Kidney epithelial cell (primary cell): ENCODE measurements around the gene EPB41L2. TPM values are rescaled to one million over a fixed set of nuclear protein-coding genes. Genes with fewer than 3 reads are reported as not detected.
"Not testable (repeated sequence)": the region's sequence is repeated elsewhere in the genome, so short reads cannot be mapped to it uniquely, and the experiment has no call there.

Experiments used
- DNase-seq: peaks from one replicate; pipeline ENCODE4 v3.0.0-alpha.2; 2010; ENCODE audit warnings: low read depth
- H3K27me3 ChIP-seq: 2 replicates; pipeline ENCODE4 v1.6.0; 2011; ENCODE audit warnings: low read length; ENCODE audit not compliant: control insufficient read depth, insufficient read depth
- H3K36me3 ChIP-seq: 2 replicates; pipeline ENCODE4 v1.5.1; 2011; ENCODE audit warnings: low read length; ENCODE audit not compliant: control insufficient read depth, insufficient read depth
- H3K4me3 ChIP-seq: 2 replicates; pipeline ENCODE4 v1.5.1; 2011; ENCODE audit warnings: low read depth, mild to moderate bottlenecking, control low read depth, low read length
- CTCF ChIP-seq: IDR thresholded peaks from 2 replicates; pipeline ENCODE4 v1.5.1; 2011; ENCODE audit warnings: mild to moderate bottlenecking, moderate library complexity, low read length, control low read depth, inconsistent platforms; ENCODE audit not compliant: insufficient read depth, poor library complexity, severe bottlenecking
- total RNA-seq: library from RNA; depleted of rRNA; stranded (reverse); fragments of >200 nt; gene quantifications from 2 replicates; pipeline ENCODE4 v1.2.3, GENCODE V29; 2015

EPB41L2 gene
- total RNA-seq, 1 donor from 2014 or later = 48.7 TPM

GRCh38 chr6:131009790-131010189, 53.3 kb downstream of the EPB41L2 start:
- Histone ChIP-seq H3K4me3 (no peak overlapping the region), H3K36me3 (no peaks in the 10 kb centered on the region), H3K27me3 (no peaks in the 10 kb centered on the region)
- no peak for DNase-seq
- no peak for TF ChIP-seq CTCF

GRCh38 chr6:131008965-131009364, 54.1 kb downstream of the EPB41L2 start:
- H3K36me3 ChIP-seq, H3K27me3 ChIP-seq, DNase-seq, H3K4me3 ChIP-seq: not testable (repeated sequence)

- not testable (repeated sequence) for H3K36me3 ChIP-seq, DNase-seq, H3K27me3 ChIP-seq, H3K4me3 ChIP-seq
Measured at GRCh38 chr6:131007964-131008363, 55.1 kb downstream of the EPB41L2 start.

GRCh38 chr6:131007286-131007685, 55.8 kb downstream of the EPB41L2 start:
- Histone ChIP-seq H3K36me3 (no peaks in the 10 kb centered on the region), H3K27me3 (no peaks in the 10 kb centered on the region), H3K4me3 (no peak overlapping the region)
- no peak for DNase-seq
- TF ChIP-seq CTCF = no peak

GRCh38 chr6:131005439-131006016, 57.5 kb downstream of the EPB41L2 start:
- Histone ChIP-seq H3K36me3 (no peaks in the 10 kb centered on the region), H3K4me3 (no peak overlapping the region), H3K27me3 (no peaks in the 10 kb centered on the region)
- no peak for TF ChIP-seq CTCF
- DNase-seq = no peak

- no peaks in the 10 kb centered on the region for H3K27me3 ChIP-seq
- H3K36me3 ChIP-seq = no peaks in the 10 kb centered on the region
- no peak for TF ChIP-seq CTCF
- DNase-seq = no peak
- no peak overlapping the region for H3K4me3 ChIP-seq
Measured at GRCh38 chr6:131004936-131005335, 58.1 kb downstream of the EPB41L2 start.

GRCh38 chr6:131004387-131004755, 58.7 kb downstream of the EPB41L2 start:
- Histone ChIP-seq H3K36me3 (no peaks in the 10 kb centered on the region), H3K27me3 (no peaks in the 10 kb centered on the region), H3K4me3 (no peak overlapping the region)
- DNase-seq = no peak
- no peak for TF ChIP-seq CTCF
